Testis (tissue), 2 donors: ENCODE data around the gene APOL6.

Experiments used
- CTCF ChIP-seq, 3 experiments: fragments of 450-650 bp in 2 of 3; fragments of 200-600 bp in 1 of 3; sonication (generic) in 1 of 3; IDR thresholded peaks; one replicate each; pipeline ENCODE4 v1.5.1; 2016 to 2019; ENCODE audit warnings: antibody characterized with exemption in 3 of 3, mild to moderate bottlenecking in 2 of 3, moderate library complexity in 1 of 3
- POLR2A ChIP-seq: fragments of 450-650 bp; IDR thresholded peaks from one replicate; pipeline ENCODE4 v1.6.1; 2017; ENCODE audit warnings: antibody characterized with exemption, mild to moderate bottlenecking, moderate library complexity

GRCh38 chr22:35656284-35656752 is 8.1 kb downstream of the APOL6 start:
- no peak for TF ChIP-seq CTCF (IDR thresholded peaks at IDR 0.05)
- TF ChIP-seq POLR2A, result no peak
